Adipose tissue (tissue), 3 donors: ENCODE measurements around the gene KERA. TPM values are rescaled to one million over a fixed set of nuclear protein-coding genes. Genes with fewer than 3 reads are reported as not detected.
"Not testable (repeated sequence)": the region's sequence is repeated elsewhere in the genome, so short reads cannot be mapped to it uniquely, and the experiment has no call there.

ENCODE experiments used
- H3K27ac ChIP-seq: one replicate; pipeline ENCODE4 v1.5.1; 2013; ENCODE audit warnings: low read depth, low read length
- WGBS, 3 donors: extraction: QIAGEN DNeasy Blood & Tissue Kit; methylation state at CpG; one replicate each; pipeline ENCODE4 v1.1.7; 2013; 5-methylcytosine and 5-hydroxymethylcytosine counted together
- polyA plus RNA-seq, 3 donors: library from polyadenylated mRNA; stranded (reverse); fragments of 200-250 nt; gene quantifications; one replicate each; pipeline ENCODE4 v1.2.3, GENCODE V29; 2013
- donor health status: healthy with polysubstance abuse.
- donor health status: Bipolar disorder and iron deficiency.
- donor health status: healthy.

The KERA gene, protein sequence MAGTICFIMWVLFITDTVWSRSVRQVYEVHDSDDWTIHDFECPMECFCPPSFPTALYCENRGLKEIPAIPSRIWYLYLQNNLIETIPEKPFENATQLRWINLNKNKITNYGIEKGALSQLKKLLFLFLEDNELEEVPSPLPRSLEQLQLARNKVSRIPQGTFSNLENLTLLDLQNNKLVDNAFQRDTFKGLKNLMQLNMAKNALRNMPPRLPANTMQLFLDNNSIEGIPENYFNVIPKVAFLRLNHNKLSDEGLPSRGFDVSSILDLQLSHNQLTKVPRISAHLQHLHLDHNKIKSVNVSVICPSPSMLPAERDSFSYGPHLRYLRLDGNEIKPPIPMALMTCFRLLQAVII
- polyA plus RNA-seq = under 1 TPM in 1 of 3 donors, not detected in 2; 0.03 TPM

GRCh38 chr12:91057368-91058165, at the start of gene KERA:
TSS of gene KERA (minus strand) at chr12:91058024. CDS start at chr12:91056281, 1,743 bp downstream.
- no peak within 1 kb of the TSS for H3K27ac ChIP-seq
- WGBS, 3 donors = 46 to 59% (median 50%) methylated on average over 9 of the region's 9 CpGs

DNA sequence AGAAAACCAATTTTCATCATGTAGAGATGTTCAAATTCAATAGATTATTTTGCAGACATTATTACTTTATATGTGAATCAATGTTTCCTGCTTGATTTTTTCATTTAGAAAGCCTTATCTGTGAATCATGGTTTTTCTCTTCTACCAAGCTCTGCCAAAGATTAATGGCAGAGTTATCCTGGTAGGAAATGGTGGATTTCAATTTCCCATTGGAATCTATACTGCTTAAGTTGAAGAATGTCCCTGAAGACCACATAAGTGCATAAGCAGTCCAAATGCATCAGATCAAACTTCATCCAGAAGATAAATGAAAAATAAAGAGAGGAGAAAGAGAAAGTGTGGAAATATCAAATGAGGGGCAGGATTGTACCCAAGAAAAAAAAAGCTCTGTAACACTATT, 48.5 kb upstream of the KERA start:
- H3K27ac ChIP-seq = no peak overlapping the region

- no peak overlapping the region for H3K27ac ChIP-seq
- WGBS, 3 donors = 57 to 69% (median 62%) methylated on average over 5 of the region's 5 CpGs
These were observed 48.0 kb upstream of the KERA start for GRCh38 chr12:91105807-91106206.

GRCh38 chr12:91104812-91105466, 47.1 kb upstream of the KERA start:
- WGBS, 3 donors = 40 to 74% (median 55%) methylated on average over 1 of the region's 1 CpG
- H3K27ac ChIP-seq = no peak overlapping the region

DNA sequence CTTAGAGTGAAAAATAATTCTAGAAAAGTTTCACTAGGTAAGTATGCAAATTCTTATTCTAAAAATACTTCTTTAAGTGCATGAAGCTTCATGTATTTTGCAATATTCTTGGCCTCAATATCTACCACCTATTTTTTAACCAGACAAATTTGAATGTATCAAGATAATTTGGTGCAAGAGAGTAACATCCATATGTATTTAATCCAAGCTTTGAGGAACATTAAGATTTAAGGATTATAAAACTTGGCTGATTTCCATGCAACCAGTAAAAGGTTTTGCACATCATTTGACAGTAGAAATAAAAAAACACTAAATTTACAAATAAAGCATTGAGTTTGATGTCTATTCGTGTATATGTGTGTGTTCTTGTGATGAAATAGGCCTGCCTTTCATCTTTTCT, 45.8 kb upstream of the KERA start:
- no peak overlapping the region for H3K27ac ChIP-seq
- 55 to 56% (median 55%) methylated on average over 1 of the region's 1 CpG for WGBS, 3 donors

GRCh38 chr12:91103101-91103500, 45.3 kb upstream of the KERA start:
- no peak overlapping the region for H3K27ac ChIP-seq

- 65 to 82% (median 69%) methylated on average over 2 of the region's 2 CpGs for WGBS, 3 donors
- no peak overlapping the region for H3K27ac ChIP-seq
These were observed 43.1 kb upstream of the KERA start for GRCh38 chr12:91100906-91101305.

GRCh38 chr12:91099836-91100235, 42.0 kb upstream of the KERA start:
- 54 to 79% (median 75%) methylated on average over 2 of the region's 2 CpGs for WGBS, 3 donors
- no peak overlapping the region for H3K27ac ChIP-seq

- no peak overlapping the region for H3K27ac ChIP-seq
- 39 to 45% (median 40%) methylated on average over 2 of the region's 2 CpGs for WGBS, 3 donors
These were observed 41.5 kb upstream of the KERA start for GRCh38 chr12:91099341-91099740.

GRCh38 chr12:91098941-91099340, 41.1 kb upstream of the KERA start:
- no peak overlapping the region for H3K27ac ChIP-seq
- WGBS, 3 donors = 20 to 52% (median 27%) methylated on average over 3 of the region's 3 CpGs

- H3K27ac ChIP-seq = no peak overlapping the region
These were observed 40.6 kb upstream of the KERA start for GRCh38 chr12:91098461-91098860.

GRCh38 chr12:91094957-91095356, 37.1 kb upstream of the KERA start:
- 69 to 84% (median 79%) methylated on average over 1 of the region's 1 CpG for WGBS, 3 donors
- H3K27ac ChIP-seq = no peak overlapping the region

DNA sequence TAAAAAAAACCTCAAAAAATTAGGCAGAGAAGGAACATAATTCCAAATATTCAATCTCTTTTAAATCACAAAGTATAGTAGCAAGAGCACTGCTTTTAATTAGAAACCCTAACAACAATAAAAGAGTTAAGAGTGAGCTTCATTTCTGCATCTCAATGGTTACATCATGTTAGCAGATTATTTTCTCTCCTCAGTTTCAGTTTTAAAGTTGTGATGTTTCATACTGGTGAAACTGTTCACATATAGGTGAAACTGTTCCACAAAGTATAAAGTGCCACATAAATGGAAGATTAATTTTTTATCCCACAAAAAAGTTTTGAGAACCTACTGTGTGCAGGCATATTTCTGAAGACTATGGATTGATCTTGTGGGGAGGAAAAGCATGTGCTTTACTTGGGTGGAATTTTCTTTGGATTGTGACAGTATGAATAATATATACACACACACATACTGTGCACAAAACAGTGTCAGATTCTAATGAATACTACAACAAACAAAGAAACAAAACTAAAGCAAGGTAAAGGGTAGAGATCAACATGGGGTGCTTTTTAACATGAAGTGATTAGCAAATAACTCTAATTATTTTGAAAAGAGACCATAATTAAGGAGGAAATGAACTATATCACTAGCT, 36.3 kb upstream of the KERA start:
- H3K27ac ChIP-seq = no peak overlapping the region

DNA sequence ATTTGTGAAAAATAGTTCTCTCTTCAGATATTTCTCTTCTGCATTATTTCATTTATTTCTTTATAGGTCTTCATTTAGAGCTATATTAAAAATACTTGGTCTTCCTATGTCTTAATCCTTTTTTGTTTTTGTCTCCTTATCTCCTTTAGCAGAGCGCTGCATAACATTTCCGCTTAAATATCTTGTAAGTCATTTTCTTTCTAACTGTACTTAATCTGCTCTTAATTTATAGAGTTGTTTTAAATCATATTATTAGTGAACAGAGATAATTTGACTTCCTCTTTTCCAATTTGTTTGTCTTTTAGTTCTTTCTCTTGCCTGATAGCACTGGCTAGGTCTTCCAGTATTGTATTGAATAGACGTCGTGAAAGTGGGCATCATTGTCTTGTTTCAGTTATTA, 35.5 kb upstream of the KERA start:
- no peak overlapping the region for H3K27ac ChIP-seq
- WGBS, 3 donors = 71 to 89% (median 72%) methylated on average over 4 of the region's 4 CpGs

DNA sequence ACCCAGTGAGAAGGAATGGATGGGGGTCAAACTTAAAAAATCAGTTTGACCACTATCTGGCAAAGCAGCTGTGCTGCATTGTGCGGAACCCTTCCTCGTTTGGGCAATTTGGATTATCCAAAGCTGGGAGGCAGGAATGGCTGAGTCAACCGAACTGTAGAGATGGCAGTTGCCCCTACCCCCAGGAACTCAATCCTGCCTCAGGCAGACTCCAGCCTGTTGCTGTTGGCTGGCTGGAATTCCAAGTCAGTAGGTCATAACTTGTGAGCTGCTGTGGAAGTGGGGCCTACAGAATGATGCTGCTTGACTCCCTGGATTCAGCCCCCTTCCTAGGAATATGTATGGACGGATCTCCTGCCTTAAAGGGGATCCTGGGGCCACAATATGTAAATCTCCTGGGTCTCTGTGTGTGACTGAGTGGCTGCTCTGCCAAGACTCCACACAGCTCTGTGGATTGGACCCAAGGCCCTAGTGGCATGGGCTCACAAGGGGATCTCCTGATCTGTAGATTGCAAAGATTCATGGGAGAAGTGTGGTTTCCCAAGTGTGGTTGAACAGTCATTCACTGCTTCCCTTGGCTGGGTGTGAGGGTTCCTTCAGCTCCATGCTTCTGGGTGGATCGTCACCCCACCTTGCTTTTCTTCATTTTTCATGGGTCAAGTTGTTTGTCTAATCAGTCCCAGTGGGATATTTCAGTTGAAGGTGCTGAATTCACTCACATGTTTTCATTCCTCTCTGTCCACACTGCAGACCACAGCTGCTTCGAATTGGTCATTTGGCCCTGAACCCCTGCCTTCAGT, 34.3 kb upstream of the KERA start:
- 64 to 79% (median 75%) methylated on average over 6 of the region's 6 CpGs for WGBS, 3 donors
- H3K27ac ChIP-seq = no peak overlapping the region

GRCh38 chr12:91089953-91090352, 32.1 kb upstream of the KERA start:
- 87 to 94% (median 92%) methylated on average over 2 of the region's 2 CpGs for WGBS, 3 donors
- H3K27ac ChIP-seq = not testable (repeated sequence)

DNA sequence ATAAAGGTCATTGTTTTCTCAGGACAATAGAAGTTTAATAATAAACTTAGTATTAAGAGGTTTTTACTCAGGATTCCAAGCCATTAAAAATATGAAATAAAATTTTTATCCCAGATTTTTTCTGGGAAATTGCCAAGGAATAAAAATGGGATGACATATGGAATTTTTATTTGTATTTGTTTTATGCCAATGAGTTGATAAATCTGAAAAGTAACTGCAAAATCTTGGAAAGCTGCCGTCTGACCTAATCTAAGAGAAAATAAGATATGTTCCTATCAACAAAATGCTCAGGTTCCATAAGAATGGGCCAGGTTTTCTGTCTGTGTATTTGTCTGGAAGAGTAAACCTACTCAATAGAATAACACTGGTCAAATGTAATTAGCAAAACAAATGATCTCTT, 22.2 kb upstream of the KERA start:
- H3K27ac ChIP-seq = no peak overlapping the region
- WGBS, 3 donors = 20 to 87% (median 85%) methylated on average over 1 of the region's 1 CpG

DNA sequence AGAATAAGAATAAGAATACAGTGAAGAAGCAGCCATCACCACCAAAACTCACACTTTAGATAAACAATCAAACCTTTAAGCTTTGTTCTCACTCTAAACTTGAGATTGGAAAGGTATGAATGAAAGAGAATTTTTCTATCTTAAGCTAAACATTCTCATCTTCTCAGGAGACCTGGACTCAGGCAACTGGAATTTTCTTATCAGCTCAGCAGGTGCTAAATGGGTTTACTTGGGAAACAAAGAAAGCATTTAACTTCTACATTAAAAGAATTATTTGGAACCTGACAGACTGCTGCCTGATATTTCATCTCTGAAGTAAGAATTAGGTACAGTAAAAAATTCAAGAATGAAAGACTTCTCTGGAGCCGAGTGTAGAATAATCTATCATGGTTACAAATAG, 20.7 kb upstream of the KERA start:
- WGBS, 3 donors = 20 to 67% (median 57%) methylated on average over 1 of the region's 1 CpG
- no peak overlapping the region for H3K27ac ChIP-seq
